ENCODE results near the gene GNG7. TPM values are rescaled to one million over a fixed set of nuclear protein-coding genes. Genes with fewer than 3 reads are reported as not detected.

The GNG7 gene
- total RNA-seq, 2 donors from 2014 or later: 8.7 to 22.9 TPM

DNA sequence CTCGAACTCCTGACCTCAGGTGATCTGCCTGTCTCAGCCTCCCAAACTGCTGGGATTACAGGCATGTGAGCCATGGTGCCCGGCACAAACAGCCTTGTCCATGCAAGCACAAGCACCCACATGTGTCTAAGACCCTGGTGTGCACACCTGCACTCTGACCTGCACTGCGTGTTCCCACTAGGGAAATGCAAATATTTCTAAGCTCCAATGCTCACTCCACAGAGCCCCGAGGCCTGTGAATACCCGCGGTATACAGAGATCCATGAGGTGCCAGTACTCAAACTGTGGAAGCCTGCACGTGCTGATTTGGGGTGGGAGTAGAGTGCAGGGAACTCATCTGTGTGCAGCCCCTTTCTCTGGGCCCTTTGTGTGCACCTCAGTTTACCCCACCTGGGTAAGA lies 211.8 kb downstream of the GNG7 start:
- no peaks in the 10 kb centered on the region for H3K9me3 ChIP-seq
- H3K27ac ChIP-seq: no peak overlapping the region
- H3K4me3 ChIP-seq: no peak overlapping the region
- TF ChIP-seq CTCF (IDR thresholded peaks at IDR 0.05): no peak
- no peak for TF ChIP-seq POLR2AphosphoS5 (IDR thresholded peaks at IDR 0.05)
- TF ChIP-seq POLR2A (IDR thresholded peaks at IDR 0.05): no peak
- H3K36me3 ChIP-seq: no peaks in the 10 kb centered on the region
- intact Hi-C loops (cut with DNase I): no loop called here
- 75% methylated on average over 7 of the region's 7 CpGs for WGBS
- peaks cover 24% of the 10 kb centered on the region for H3K4me1 ChIP-seq (replicated peaks)
- H3K27me3 ChIP-seq (replicated peaks; ENCODE audit: insufficient read depth): no peaks in the 10 kb centered on the region
- no peak for DNase-seq (ENCODE audit: low spot score)

DNA sequence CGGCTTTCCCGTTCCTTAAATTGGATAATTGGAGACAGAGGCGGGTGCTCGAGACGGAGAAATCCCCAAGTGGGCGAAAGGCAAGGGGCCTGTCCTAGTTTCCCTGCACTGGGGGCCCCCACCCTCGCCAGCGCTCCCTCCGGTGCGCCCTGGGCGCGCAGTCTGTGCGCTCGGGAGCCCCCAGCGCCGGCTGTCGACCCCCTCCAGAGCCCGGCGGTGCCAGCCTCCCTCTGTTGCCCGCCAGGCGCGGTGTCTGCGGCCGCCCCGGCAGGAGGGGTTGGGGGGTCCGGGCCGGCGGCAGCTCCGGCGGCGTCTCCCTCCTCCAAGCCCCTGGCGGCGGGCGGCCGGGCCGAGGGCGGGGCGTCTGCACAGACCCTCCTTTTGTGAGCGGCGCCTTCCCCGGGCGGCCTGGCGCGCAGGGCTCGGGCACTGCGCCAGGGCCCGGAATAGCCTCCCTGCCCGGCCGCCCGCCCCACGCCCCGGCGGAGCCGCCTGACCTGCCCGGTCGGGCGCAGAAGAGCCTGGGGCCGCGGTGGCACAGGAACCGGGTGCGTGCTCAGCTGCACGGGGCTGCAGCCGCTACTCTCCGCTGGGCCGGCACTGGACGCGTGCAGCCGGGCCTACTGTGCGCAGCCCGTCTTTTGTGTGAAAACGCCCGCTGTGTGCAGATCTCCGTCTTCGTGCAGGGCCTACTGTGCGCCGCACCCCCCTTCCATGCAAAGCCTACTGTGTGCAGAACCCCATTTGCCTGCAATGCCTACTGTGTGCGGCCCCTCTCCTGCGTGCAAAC lies 213.4 kb downstream of the GNG7 start:
- DNase-seq (ENCODE audit: low spot score): no peak

GRCh38 chr19:2488405-2488941 lies 214.0 kb downstream of the GNG7 start:
- no peaks in the 10 kb centered on the region for H3K9me3 ChIP-seq
- H3K4me1 ChIP-seq (replicated peaks): peaks cover 19% of the 10 kb centered on the region
- H3K4me3 ChIP-seq: peak overlapping the region; percentile 28 to 36
- H3K36me3 ChIP-seq: no peaks in the 10 kb centered on the region
- DNase-seq (ENCODE audit: low spot score): no peak
- no peaks in the 10 kb centered on the region for H3K27me3 ChIP-seq (replicated peaks; ENCODE audit: insufficient read depth)
- intact Hi-C loops (cut with DNase I): no loop called here
- H3K27ac ChIP-seq: peak overlapping the region in 1 of 2 donors; percentile 32
- TF ChIP-seq POLR2A (IDR thresholded peaks at IDR 0.05) (no peak), CTCF (IDR thresholded peaks at IDR 0.05) (no peak), POLR2AphosphoS5 (IDR thresholded peaks at IDR 0.05) (no peak)
- 17% methylated on average over 32 of the region's 32 CpGs for WGBS

More for the DNA sequence above, 213.4 kb downstream of the GNG7 start:
- 12% methylated on average over 15 of the region's 78 CpGs for whole genome bisulfite sequencing
- peak overlapping the region; percentile 28 to 36 for H3K4me3 ChIP-seq
- no peaks in the 10 kb centered on the region for H3K36me3 ChIP-seq
- H3K4me1 ChIP-seq (replicated peaks): peaks cover 19% of the 10 kb centered on the region
- no peaks in the 10 kb centered on the region for H3K27me3 ChIP-seq (replicated peaks; ENCODE audit: insufficient read depth)
- H3K9me3 ChIP-seq: no peaks in the 10 kb centered on the region
- intact Hi-C loops (cut with DNase I): no loop called here
- H3K27ac ChIP-seq: peak overlapping the region in 1 of 2 donors; percentile 32
- TF ChIP-seq POLR2AphosphoS5 (IDR thresholded peaks at IDR 0.05) (no peak), POLR2A (IDR thresholded peaks at IDR 0.05) (no peak), CTCF (IDR thresholded peaks at IDR 0.05) (peak in 2 of 4 experiments; percentile 2 to 19)

DNA sequence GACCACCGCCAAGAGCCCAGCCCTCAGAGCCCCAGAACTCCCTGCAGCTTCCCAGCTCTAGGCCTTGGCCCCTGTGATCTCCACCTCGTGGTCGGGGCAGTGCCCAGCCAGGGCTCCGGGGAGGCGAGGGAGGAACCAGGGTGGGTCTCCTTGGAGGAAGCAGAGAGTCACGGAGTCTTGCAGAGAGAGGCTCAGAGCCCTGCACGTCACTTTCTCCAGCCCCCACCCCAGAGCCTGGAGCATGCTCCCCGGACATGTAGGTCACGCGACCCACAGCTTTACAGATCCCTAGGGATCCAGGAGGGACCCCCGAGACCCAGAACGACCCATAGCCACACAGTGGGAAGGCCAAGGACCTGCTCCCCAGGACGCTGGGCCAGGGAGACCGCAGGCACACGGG lies 214.7 kb downstream of the GNG7 start:
- 40% methylated on average over 15 of the region's 15 CpGs for WGBS
- no peak for DNase-seq (ENCODE audit: low spot score)
- no peak overlapping the region for H3K4me3 ChIP-seq

More for the DNA sequence above, 214.7 kb downstream of the GNG7 start:
- Histone ChIP-seq H3K4me1 (replicated peaks) (peaks cover 19% of the 10 kb centered on the region), H3K9me3 (no peaks in the 10 kb centered on the region), H3K36me3 (no peaks in the 10 kb centered on the region), H3K27me3 (replicated peaks; ENCODE audit: insufficient read depth) (no peaks in the 10 kb centered on the region), H3K27ac (no peak overlapping the region)
- TF ChIP-seq POLR2A (IDR thresholded peaks at IDR 0.05) (no peak), POLR2AphosphoS5 (IDR thresholded peaks at IDR 0.05) (no peak), CTCF (IDR thresholded peaks at IDR 0.05) (no peak)
- intact Hi-C loops (cut with DNase I): no loop called here
